ENCODE measurements around the gene PRSS3.
"Not testable (repeated sequence)": the region's sequence is repeated elsewhere in the genome, so short reads cannot be mapped to it uniquely, and the experiment has no call there.

The PRSS3 gene

DNA sequence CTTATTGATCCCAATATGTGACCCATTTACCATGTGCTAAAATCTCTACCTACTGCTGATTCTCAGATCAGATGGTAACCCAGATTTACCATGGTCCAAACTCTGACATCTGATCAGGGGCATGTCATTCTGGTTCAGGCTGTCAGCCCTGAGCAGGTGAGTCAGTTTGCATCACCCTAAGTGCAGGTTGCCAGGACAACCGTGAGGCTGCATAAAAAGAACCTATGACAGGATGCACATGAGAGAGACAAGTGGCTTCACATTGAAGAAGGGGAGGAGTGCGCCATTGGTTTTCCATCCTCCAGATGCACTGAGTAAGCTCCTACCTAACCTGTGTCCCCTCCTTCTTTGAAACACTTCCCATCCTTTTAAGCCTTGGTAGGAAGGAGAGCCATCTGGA lies 801 bp upstream of the PRSS3 start:
- H3K4me1 Mint-ChIP-seq (ENCODE audit: low read depth in 2 of 2), result no peaks in the 10 kb centered on the region
- ATAC-seq (replicated peaks) (no peak), DNase-seq (no peak)
- no peaks in the 10 kb centered on the region for H3K9me3 Mint-ChIP-seq
- peaks cover 58 to 60% of the 10 kb centered on the region in 2 donors for H3K27me3 Mint-ChIP-seq
- no peak overlapping the region for H3K4me3 Mint-ChIP-seq
- peak overlapping the region; percentile 5 to 37 for H3K27ac Mint-ChIP-seq
- no peaks in the 10 kb centered on the region for H3K36me3 Mint-ChIP-seq (ENCODE audit: insufficient read depth)

DNA sequence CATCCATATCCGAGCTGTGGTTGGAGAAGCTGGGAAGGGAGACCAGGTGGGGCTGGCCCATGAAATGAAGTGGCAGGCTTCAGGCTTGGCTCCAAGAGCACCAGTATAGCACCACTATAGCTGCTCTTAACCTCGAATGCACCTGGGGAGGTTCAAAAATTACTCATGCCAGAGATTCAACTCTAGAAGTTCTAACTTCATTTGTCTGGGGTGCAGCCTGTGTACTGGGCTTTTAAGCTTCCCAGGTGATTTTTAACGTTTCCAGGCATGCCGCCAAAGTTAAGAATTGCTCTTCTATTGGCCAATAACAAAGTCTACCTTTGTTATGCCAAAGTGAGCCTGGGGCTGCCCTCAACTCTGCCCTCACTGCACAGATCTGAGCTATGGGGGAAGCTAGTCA lies 458 bp downstream of the PRSS3 start:
- H3K27ac Mint-ChIP-seq, result no peak overlapping the region

DNA sequence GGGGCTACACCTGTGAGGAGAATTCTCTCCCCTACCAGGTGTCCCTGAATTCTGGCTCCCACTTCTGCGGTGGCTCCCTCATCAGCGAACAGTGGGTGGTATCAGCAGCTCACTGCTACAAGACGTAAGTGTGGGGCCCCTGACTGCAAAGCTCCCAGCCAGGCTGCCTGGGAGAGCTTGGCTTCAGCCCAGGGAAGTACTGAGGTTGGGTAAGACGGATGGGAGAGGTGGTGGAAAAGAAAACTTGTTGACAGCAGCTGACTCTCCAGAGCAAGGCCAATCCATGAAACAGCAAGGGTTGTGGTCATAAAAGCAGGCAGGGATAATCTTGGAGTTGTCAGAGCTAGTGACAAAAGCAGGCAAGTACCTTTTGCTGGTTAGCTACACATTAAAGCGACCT lies 1.3 kb downstream of the PRSS3 start:
- not testable (repeated sequence) for ATAC-seq (replicated peaks); H3K27ac Mint-ChIP-seq; H3K9me3 Mint-ChIP-seq; DNase-seq; H3K4me1 Mint-ChIP-seq (ENCODE audit: low read depth in 2 of 2); H3K36me3 Mint-ChIP-seq (ENCODE audit: insufficient read depth); H3K4me3 Mint-ChIP-seq
- peaks cover 55 to 73% of the 10 kb centered on the region in 2 donors for H3K27me3 Mint-ChIP-seq

More for the DNA sequence above, 458 bp downstream of the PRSS3 start:
- Mint-ChIP-seq H3K36me3 (ENCODE audit: insufficient read depth) (no peaks in the 10 kb centered on the region), H3K4me1 (ENCODE audit: low read depth in 2 of 2) (no peaks in the 10 kb centered on the region), H3K9me3 (no peaks in the 10 kb centered on the region), H3K27me3 (peaks cover 59 to 71% of the 10 kb centered on the region in 2 donors), H3K4me3 (no peak overlapping the region)
- no peak for ATAC-seq (replicated peaks)
- DNase-seq, result no peak

DNA sequence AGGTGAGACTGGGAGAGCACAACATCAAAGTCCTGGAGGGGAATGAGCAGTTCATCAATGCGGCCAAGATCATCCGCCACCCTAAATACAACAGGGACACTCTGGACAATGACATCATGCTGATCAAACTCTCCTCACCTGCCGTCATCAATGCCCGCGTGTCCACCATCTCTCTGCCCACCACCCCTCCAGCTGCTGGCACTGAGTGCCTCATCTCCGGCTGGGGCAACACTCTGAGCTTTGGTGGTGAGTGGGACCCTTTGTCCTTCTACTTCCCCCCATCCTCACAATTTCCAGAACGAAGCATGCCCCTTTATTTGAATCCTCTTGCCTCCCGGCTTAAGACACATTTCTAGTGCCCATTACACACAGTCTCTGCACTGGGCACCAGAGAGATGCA lies 2.5 kb downstream of the PRSS3 start:
- Mint-ChIP-seq H3K9me3 (no peaks in the 10 kb centered on the region), H3K4me1 (ENCODE audit: low read depth in 2 of 2) (no peaks in the 10 kb centered on the region), H3K27me3 (peaks cover 52 to 76% of the 10 kb centered on the region in 2 donors), H3K4me3 (no peak overlapping the region), H3K36me3 (ENCODE audit: insufficient read depth) (no peaks in the 10 kb centered on the region), H3K27ac (no peak overlapping the region)
- ATAC-seq (replicated peaks), result no peak
- no peak for DNase-seq

DNA sequence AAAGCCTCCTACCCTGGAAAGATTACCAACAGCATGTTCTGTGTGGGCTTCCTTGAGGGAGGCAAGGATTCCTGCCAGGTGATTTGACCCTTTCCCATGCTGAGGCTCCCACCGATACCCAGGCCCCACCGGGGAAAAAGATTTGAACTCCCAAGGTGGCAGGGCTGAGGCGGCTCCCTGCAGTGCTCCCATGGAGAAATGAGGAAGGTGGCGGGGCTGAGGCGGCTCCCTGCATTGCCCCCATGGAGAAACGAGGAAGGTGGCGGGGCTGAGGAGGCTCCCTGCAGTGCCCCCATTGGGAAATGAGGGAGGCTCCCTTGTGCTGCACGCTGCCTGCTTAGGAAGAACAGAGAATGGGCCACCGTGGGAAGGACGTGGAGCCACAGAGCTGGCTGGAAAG lies 3.2 kb downstream of the PRSS3 start:
- H3K4me3 Mint-ChIP-seq, result no peak overlapping the region

DNA sequence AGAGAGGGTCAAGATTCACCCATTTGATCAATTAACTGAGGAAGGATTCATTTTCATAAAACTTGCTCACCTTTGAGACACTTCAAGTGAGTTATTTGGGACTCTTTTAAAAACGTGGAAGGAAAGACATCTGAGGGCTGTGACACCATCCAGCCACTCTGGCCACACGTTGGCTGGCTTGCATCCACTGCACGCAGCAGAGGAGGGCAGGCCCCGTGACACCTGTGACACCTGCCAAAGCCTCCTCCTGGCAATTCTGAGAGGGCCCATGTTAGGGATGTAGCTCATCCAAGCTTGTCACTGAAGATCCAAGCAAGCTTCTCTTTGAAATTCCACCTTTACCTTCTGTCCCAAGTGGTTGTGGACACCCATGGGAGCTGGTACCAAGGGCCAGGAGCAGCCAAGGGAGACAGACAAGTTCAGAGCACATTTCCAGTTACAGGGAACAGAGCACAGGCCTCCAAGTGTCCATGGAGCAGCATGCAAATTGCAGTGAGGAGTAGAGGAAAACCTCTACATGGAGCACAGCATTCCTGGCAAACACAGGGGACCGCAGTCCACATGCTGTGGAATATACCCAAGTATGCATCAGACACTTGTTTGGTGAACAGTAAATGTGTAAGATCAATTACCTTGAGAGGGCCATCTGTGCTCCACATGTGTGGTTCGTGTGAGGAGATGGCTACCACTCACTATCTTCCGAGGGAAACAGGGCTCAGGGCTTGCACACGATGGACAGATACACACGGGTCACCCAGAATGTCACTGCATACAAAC lies 4.8 kb downstream of the PRSS3 start:
- ATAC-seq (replicated peaks), result no peak
- H3K27ac Mint-ChIP-seq, result no peak overlapping the region
- no peaks in the 10 kb centered on the region for H3K36me3 Mint-ChIP-seq (ENCODE audit: insufficient read depth)
- no peak overlapping the region for H3K4me3 Mint-ChIP-seq
- H3K9me3 Mint-ChIP-seq, result no peaks in the 10 kb centered on the region
- peaks cover 50 to 70% of the 10 kb centered on the region in 2 donors for H3K27me3 Mint-ChIP-seq
- no peaks in the 10 kb centered on the region for H3K4me1 Mint-ChIP-seq (ENCODE audit: low read depth in 2 of 2)
- DNase-seq, result no peak

More for the DNA sequence above, 3.2 kb downstream of the PRSS3 start:
- Mint-ChIP-seq H3K9me3 (no peaks in the 10 kb centered on the region), H3K27me3 (peaks cover 52 to 83% of the 10 kb centered on the region in 2 donors), H3K36me3 (ENCODE audit: insufficient read depth) (no peaks in the 10 kb centered on the region), H3K27ac (no peak overlapping the region), H3K4me1 (ENCODE audit: low read depth in 2 of 2) (no peaks in the 10 kb centered on the region)
- ATAC-seq (replicated peaks) (no peak), DNase-seq (no peak)

DNA sequence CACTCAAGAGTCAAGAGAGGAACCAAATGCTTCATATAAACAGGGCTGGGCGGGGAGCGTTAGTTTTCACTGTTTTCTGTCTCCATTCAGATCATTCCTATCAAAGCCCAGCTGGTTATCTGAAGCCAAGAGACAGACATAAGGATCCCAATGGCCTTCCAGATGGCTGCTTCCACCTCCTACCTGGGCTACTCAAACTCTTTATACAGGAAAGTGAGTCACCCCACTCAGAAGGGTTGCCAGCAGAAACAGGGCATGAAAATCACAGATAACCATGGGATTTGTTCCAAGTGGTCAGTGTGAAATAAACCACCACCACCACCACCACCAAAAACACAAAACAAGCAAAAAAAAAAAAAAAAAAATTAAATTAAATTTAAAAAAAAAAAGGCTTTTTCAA lies 5.5 kb downstream of the PRSS3 start:
- Mint-ChIP-seq H3K4me3 (no peak overlapping the region), H3K9me3 (no peaks in the 10 kb centered on the region), H3K27me3 (peaks cover 42 to 62% of the 10 kb centered on the region in 2 donors), H3K36me3 (ENCODE audit: insufficient read depth) (no peaks in the 10 kb centered on the region), H3K27ac (no peak overlapping the region), H3K4me1 (ENCODE audit: low read depth in 2 of 2) (no peaks in the 10 kb centered on the region)
- ATAC-seq (replicated peaks) (no peak), DNase-seq (no peak)

DNA sequence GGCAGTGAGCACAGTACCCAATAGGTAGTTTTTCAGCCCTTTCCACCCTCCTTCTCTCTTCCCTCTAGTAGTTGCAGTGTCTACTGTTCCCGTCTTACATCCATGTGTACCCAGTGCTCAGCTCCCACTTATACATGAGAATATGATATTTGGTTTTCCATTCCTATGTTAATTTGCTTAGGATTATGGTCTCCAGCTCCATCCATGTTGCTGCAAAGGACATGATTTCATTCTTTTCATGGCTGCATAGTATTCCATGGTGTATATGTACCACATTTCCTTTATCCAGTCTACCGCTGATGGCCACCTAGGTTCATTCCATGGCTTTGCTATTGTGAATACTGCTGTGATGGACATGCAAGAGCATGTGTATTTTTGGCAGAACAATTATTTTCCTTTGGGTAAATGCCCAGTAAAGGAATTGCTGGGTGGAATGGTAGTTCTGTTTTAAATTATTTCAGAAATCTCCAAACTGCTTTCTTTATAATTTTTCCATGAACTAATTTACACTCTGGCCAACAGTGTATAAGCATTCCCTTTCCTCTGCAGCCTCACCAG lies 6.7 kb downstream of the PRSS3 start:
- ATAC-seq (replicated peaks); H3K4me1 Mint-ChIP-seq (ENCODE audit: low read depth in 2 of 2); H3K4me3 Mint-ChIP-seq; DNase-seq; H3K27ac Mint-ChIP-seq; H3K9me3 Mint-ChIP-seq; H3K36me3 Mint-ChIP-seq (ENCODE audit: insufficient read depth): not testable (repeated sequence)
- H3K27me3 Mint-ChIP-seq, result peaks cover 39 to 51% of the 10 kb centered on the region in 2 donors

DNA sequence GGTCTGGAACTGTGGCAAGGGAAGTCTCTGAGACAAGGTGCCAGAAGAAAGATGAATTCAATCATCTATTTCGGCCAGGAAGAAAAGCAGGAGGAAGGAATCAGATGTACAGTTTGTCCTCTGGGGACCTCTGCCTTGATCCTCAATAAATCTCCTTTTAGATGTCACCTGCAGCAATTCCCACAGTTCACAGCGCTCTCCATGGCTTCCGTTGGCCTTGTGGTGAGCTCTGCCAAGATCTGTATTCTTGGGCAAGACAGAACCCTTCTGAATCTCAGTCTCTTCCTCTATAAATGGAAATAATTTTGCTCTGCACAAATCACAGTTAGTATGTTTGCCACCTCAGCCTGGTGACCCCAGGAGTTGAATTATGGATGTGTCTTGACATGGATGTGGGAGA lies 8.8 kb downstream of the PRSS3 start:
- H3K36me3 Mint-ChIP-seq (ENCODE audit: insufficient read depth); H3K4me3 Mint-ChIP-seq; DNase-seq; H3K9me3 Mint-ChIP-seq; ATAC-seq (replicated peaks); H3K4me1 Mint-ChIP-seq (ENCODE audit: low read depth in 2 of 2); H3K27ac Mint-ChIP-seq: not testable (repeated sequence)
- peaks cover 21 to 35% of the 10 kb centered on the region in 2 donors for H3K27me3 Mint-ChIP-seq

DNA sequence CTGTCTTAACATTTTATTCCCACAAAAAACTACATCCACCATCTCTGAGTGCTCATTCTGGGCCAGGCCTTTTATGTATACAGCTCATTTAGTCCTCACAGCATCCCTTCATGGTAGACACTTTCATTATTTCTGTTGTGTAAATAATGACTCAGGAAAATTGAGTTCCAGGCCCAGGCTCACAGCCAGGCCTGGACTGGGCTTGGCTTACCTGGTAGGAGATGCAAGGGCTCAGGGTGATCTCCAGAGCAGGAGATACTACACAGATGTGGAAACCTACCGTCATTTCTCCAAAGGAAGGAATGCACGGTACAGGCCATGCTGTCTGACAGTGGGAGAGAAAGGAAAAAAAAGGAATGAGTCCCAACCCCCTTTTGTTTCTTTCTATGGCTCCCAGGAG lies 11.8 kb downstream of the PRSS3 start:
- ATAC-seq (replicated peaks); H3K4me3 Mint-ChIP-seq; H3K4me1 Mint-ChIP-seq (ENCODE audit: low read depth in 2 of 2); H3K36me3 Mint-ChIP-seq (ENCODE audit: insufficient read depth); H3K9me3 Mint-ChIP-seq; DNase-seq; H3K27ac Mint-ChIP-seq: not testable (repeated sequence)
- peaks cover 15 to 22% of the 10 kb centered on the region in 2 donors for H3K27me3 Mint-ChIP-seq

DNA sequence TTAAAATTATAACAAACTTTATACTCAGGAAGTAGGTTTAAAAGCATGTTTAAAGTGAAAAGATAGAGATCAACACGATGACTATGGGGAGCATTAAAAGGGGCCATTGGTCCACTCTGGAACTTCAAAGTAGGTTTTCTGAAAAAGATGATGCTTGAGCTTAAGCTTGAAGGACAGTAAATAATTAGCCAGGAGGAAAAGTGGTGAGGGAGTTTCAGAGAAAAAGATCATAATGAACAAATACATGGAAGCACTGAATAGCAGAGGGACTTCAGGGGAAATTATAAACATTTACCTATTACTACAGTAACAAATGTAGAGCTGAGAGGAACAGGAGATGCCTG lies 13.6 kb downstream of the PRSS3 start:
- not testable (repeated sequence) for H3K36me3 Mint-ChIP-seq (ENCODE audit: insufficient read depth)

DNA sequence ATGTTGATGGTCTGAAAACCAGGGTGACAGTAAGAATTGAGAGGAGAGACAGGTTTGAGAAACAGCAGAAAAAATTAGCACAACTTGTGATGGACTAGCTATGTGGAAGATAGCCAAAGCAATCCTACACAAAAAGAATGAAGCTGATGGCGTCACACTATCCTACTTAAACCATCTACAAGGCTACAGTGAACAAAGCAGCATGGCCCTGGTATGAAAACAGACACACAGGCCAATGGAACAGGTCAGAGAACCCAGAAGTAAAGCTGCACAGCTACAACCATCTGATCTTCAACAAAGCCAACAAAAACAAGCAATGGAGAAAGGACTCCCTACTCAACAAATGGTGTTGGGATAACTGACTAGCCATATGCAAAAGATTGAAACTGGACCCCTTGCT lies 14.1 kb downstream of the PRSS3 start:
- H3K27ac Mint-ChIP-seq, result no peak overlapping the region
- peaks cover 2 to 6% of the 10 kb centered on the region in 2 donors for H3K4me1 Mint-ChIP-seq (ENCODE audit: low read depth in 2 of 2)
- peaks cover 12 to 13% of the 10 kb centered on the region in 2 donors for H3K27me3 Mint-ChIP-seq
- H3K4me3 Mint-ChIP-seq, result no peak overlapping the region
- H3K9me3 Mint-ChIP-seq, result no peaks in the 10 kb centered on the region
- ATAC-seq (replicated peaks), result no peak
- no peaks in the 10 kb centered on the region for H3K36me3 Mint-ChIP-seq (ENCODE audit: insufficient read depth)
- DNase-seq, result no peak

More for the DNA sequence above, 13.6 kb downstream of the PRSS3 start:
- not testable (repeated sequence) for H3K9me3 Mint-ChIP-seq; DNase-seq; ATAC-seq (replicated peaks); H3K4me3 Mint-ChIP-seq; H3K27ac Mint-ChIP-seq; H3K4me1 Mint-ChIP-seq (ENCODE audit: low read depth in 2 of 2)
- peaks cover 12 to 15% of the 10 kb centered on the region in 2 donors for H3K27me3 Mint-ChIP-seq

DNA sequence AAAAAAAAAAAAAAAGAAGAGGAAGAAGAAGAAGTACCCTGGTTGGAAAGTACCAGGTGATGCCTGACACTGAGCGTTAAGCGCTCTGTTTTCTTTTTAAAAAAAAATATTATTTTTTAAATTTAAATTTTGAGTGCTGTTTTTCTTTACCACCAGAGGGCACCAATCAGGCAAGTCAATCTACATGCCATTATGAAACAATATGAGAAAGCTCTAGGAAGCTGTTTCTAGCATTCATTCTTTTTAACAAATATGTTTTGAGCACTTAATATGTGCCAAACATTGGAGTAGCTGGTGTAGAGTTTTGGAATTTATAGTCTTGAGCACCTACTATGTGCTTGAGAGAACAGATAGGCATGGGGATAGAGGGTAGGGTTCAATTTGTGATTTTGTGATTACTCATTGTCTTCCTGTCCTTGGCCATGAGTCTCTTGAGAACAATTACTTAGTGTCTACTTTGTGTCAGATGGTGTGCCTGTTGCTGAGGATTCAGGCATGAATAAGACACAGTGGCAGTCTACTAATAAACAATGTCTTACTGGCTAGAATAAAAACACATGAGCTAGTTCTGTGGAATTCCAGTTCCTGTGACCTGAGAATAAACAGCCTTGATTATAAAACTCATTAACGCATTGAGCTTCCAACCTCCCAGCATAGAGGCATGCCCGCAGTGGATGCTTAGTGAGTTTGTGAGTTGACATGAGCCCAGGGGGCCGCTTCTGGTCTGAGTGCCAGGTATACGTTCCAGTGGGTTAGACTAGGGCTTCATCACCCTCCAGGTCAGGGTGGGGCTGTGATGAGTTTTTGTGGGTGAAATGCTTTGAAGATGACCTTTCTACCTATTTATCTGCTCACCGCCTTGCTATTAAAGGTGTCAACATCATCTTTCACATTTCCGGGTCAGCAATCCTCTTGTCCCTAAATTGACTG lies 18.6 kb downstream of the PRSS3 start:
- DNase-seq (peak in 1 of 3 experiments; percentile 29), ATAC-seq (replicated peaks) (no peak)
- Mint-ChIP-seq H3K4me3 (no peak overlapping the region), H3K9me3 (no peaks in the 10 kb centered on the region), H3K4me1 (ENCODE audit: low read depth in 2 of 2) (peaks cover 17 to 24% of the 10 kb centered on the region in 2 donors), H3K27ac (peak overlapping the region; percentile 52 to 98), H3K27me3 (peaks cover 7 to 8% of the 10 kb centered on the region in 2 donors), H3K36me3 (ENCODE audit: insufficient read depth) (peaks cover 13% of the 10 kb centered on the region)

Measured in effector memory CD8-positive, alpha-beta T cell (primary cell).